AG04449 (cell line): ENCODE results near the gene JADE2.

Experiments
- CTCF ChIA-PET: fragments of 350-600 bp; formaldehyde crosslinking; extraction: SDS; loops from one replicate; lab custom pipeline; 2021; ENCODE audit warnings: antibody characterized with exemption; lab: Yijun Ruan, JAX
- POLR2A ChIA-PET: fragments of 400-600, 350-600 bp; formaldehyde crosslinking; extraction: SDS; loops from one replicate; lab custom pipeline; 2020; ENCODE audit warnings: antibody characterized with exemption, inconsistent platforms; lab: Yijun Ruan, JAX
- DNase-seq: peaks from one replicate; pipeline ENCODE4 v3.0.0-alpha.2; 2010; ENCODE audit warnings: low read depth, low spot score
- H3K4me3 ChIP-seq: 2 replicates; pipeline ENCODE4 v1.5.1; 2011; ENCODE audit warnings: low read depth, mild to moderate bottlenecking, control low read depth, low read length
- TF ChIP-seq, protein P1 (sequence below): IDR thresholded peaks from one replicate; pipeline ENCODE4 v1.5.1; 2011; ENCODE audit warnings: mild to moderate bottlenecking, moderate library complexity, low read length, control low read depth, inconsistent platforms; ENCODE audit not compliant: insufficient read depth; ENCODE audit errors: missing control alignments

JADE2 gene

GRCh38 chr5:134506054-134507039 is 19.1 kb upstream of the JADE2 start:
- ChIA-PET CTCF (no interaction called here), POLR2A (no interaction called here)
- DNase-seq, result no peak
- H3K4me3 ChIP-seq, result no peak overlapping the region
- TF ChIP-seq, protein P1, sequence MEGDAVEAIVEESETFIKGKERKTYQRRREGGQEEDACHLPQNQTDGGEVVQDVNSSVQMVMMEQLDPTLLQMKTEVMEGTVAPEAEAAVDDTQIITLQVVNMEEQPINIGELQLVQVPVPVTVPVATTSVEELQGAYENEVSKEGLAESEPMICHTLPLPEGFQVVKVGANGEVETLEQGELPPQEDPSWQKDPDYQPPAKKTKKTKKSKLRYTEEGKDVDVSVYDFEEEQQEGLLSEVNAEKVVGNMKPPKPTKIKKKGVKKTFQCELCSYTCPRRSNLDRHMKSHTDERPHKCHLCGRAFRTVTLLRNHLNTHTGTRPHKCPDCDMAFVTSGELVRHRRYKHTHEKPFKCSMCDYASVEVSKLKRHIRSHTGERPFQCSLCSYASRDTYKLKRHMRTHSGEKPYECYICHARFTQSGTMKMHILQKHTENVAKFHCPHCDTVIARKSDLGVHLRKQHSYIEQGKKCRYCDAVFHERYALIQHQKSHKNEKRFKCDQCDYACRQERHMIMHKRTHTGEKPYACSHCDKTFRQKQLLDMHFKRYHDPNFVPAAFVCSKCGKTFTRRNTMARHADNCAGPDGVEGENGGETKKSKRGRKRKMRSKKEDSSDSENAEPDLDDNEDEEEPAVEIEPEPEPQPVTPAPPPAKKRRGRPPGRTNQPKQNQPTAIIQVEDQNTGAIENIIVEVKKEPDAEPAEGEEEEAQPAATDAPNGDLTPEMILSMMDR, result no peak

GRCh38 chr5:134507452-134507851 is 18.0 kb upstream of the JADE2 start:
- no peak for DNase-seq
- H3K4me3 ChIP-seq, result no peak overlapping the region
- CTCF ChIA-PET, result no interaction called here
- TF ChIP-seq, protein P1, result no peak
- POLR2A ChIA-PET, result no interaction called here

GRCh38 chr5:134508521-134509195 is 16.8 kb upstream of the JADE2 start:
- ChIA-PET CTCF (interaction anchor here (1.1 kb wide), 1 partner anchor 98 kb away, joined by 3 read pairs; no protein-coding TSS in a partner anchor), POLR2A (no interaction called here)
- TF ChIP-seq, protein P1, result no peak
- no peak for DNase-seq
- no peak overlapping the region for H3K4me3 ChIP-seq

GRCh38 chr5:134509308-134510040 is 16.0 kb upstream of the JADE2 start:
- TF ChIP-seq, protein P1, result no peak
- ChIA-PET POLR2A (no interaction called here), CTCF (interaction anchor here (1.0 kb wide), 1 partner anchor 43 kb away, joined by 3 read pairs; no protein-coding TSS in a partner anchor)
- H3K4me3 ChIP-seq, result no peak overlapping the region
- no peak for DNase-seq

DNA sequence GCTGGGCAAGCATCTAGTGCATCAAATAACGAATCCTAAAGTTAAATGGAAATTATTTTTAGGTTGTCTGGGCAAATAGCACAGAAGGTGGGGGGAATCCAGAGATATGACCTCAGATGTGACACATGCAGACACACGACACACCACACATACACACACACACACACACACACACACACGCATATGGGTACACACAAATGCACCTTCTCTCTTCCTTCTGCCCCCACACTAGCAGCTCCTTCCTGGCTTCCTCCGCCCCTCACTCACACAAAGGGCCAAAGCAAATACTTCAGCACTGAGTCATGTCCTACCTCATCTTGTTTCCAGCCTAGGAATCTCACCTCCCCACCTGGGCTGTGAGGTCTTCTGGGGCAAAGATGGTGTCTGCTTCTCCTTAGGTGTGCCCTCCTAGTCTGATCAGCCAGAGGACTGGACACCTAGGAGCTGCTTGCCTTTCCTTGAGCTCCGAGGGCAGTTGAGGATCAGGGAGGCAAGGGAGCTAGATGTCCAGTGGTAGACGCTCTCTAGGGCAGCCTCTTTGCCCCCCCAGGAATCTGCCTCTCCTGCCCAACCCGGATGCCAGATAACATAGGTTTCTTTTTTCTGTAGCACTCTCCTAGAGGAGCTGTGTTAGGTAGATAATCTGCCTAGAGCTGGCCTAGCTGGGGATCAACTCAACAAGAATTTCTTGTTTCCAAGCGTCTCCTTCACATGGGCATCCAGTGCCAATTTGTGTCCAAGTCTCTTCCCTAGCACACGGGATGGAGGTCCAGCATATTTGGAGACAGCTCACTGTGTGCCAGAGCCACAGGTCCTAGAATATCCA is 14.3 kb upstream of the JADE2 start:
- no peak for DNase-seq
- POLR2A ChIA-PET, result interaction anchor here (1.2 kb wide), 1 partner anchor 17 kb away, joined by 3 read pairs; no protein-coding TSS in a partner anchor

More for the DNA sequence above, 14.3 kb upstream of the JADE2 start:
- CTCF ChIA-PET, result interaction anchor here (1.2 to 2.9 kb wide), 5 partner anchors 12 to 100 kb away, joined by 3 to 17 read pairs (median 10); partner anchors contain the start of gene CDKN2AIPNL
- TF ChIP-seq, protein P1, result no peak
- no peak overlapping the region for H3K4me3 ChIP-seq
